GM19455 (cell line): ENCODE data around the gene ATP6V0A4.
"Not testable (repeated sequence)": the region's sequence is repeated elsewhere in the genome, so short reads cannot be mapped to it uniquely, and the experiment has no call there.

Source experiments
- ATAC-seq: cut with Tn5 transposase; IDR thresholded peaks from one replicate; pipeline ENCODE4 v1.9.1; 2021; ENCODE audit not compliant: unreplicated experiment

Gene ATP6V0A4

DNA sequence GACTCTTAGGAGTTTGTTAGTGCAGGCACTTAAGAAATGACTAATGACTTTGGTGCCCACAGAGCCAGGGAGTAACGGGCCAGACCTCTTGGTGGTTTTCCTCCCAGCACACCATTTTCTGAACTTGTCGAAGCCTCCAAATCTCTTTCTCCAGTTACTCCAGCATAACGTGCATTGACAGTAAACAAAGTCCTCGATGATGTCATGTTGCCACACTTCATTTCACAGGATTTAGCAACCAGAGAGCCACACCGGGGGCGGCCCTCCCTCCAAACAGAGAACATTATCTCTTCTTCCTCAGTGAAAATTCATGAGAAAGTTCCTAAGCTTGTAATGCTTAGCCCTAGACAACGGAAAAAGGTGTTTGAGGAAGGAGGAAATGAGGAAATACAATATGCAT is 92.8 kb downstream of the ATP6V0A4 start:
- no peak for ATAC-seq

- no peak for ATAC-seq
These were observed 96.5 kb downstream of the ATP6V0A4 start for GRCh38 chr7:138701537-138701923.

DNA sequence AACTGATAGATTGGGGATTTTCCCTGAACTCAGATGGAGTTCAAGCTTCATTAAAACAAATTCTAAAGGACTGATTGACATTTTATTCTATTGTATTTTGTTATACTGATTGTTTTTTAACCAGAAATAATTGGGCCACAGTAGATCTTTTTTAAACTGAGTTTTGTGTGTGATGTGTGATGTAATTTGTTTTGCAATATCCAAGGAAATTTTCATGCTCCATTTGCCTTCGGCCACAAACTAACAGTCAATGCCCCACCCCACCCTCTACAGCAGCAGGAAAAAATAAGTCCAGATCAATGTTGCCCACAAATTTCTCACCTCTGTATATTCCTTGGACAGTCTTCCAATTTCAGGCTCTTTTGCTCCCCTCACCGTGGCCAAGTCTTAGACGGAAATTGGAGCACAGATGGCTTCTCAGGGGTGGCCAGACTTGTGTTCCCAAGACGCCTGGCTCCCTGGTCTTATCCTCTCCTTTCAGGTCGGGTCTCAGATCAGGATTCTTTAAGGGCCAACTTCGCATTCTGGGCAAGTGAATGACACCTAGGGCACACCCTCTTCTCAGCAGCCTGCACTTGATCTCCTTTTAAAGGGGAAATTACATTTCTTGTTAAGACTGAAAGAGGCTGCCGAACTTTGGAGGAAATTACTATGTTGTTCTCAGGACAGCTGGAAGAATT is 97.0 kb downstream of the ATP6V0A4 start, which contains the start of gene SVOPL:
TSS of gene SVOPL (minus strand) at position 506 of the 680 bp plus-strand sequence. CDS start 22,317 bp downstream, outside the sequence.
- ATAC-seq: no peak

- ATAC-seq: no peak
These were observed 98.3 kb downstream of the ATP6V0A4 start for GRCh38 chr7:138699661-138700060.

GRCh38 chr7:138698281-138698680 is 99.7 kb downstream of the ATP6V0A4 start:
- no peak for ATAC-seq

- no peak for ATAC-seq
These were observed 100.3 kb downstream of the ATP6V0A4 start for GRCh38 chr7:138697535-138698182.

- not testable (repeated sequence) for ATAC-seq
These were observed 102.2 kb downstream of the ATP6V0A4 start for GRCh38 chr7:138695776-138696175.

DNA sequence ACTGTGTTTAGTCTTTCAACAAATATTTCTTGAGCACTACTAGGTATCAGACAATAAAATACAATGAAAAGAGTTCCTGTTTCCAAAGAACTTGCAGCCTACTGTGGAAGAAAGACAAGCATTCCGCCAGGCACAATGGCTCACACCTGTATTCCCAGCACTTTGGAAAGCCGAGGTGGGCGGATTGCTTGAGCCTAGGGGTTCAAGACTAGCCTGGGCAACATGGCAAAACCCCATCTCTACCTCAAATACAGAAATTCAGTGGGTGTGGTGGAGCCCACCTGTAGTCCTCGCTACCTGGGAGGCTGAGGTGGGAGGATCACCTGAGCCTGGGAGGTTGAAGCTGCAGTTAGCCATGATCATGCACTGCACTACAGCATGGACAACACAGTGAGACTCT is 102.9 kb downstream of the ATP6V0A4 start:
- ATAC-seq: no peak

DNA sequence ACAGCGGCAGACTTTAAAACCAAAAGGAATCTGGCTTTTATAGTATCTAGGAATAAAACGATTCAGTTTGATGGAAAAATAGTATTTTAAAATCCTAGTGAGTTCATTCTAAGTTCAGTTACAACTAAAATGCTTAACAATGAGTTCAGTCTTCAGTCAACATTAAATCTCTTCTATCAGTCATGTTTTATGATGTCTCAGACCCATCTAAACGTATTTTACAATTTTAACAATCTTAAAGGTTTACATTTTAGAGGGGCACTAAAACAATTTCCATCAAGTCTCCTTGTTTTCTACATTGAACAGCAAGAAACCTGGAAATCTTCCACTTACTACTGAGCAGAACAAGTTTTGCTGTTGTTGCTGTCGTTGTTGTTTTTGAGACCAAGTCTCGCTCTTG is 106.8 kb downstream of the ATP6V0A4 start:
- ATAC-seq: no peak

DNA sequence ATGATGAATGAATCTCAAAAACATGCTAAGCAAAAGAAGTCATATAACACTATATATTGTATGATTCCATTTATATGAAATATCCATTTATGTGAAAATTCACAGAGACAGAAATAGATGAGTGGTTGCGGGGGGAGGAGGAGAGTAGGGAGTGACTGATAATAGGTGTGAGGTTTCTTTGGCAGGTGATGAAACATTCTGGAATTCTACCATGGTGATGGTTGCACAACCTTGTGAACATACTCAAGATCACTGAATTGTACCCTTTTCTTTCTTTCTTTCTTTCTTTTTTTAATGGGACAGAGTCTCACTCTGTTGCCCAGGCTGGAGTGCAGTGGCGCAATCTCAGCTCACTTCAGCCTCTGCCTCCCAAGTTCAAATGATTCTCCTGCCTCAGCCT is 107.5 kb downstream of the ATP6V0A4 start:
- no peak for ATAC-seq

DNA sequence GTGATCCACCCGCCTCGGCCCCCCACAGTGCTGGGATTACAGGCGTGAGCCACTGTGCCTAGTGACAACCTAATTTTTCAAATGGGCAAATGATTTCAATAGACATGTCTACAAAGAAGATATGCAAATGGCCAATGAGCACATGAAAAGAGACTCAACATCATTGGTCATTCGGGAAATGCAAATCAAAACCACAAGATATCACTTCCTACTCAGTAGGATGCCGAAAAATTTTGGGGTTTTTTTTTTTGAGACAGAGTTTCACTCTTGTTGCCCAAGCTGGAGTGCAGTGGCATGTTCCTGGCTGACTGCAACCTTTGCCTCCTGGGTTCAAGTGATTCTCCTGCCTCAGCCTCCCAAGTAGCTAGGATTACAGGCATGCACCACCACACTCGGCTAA is 110.0 kb downstream of the ATP6V0A4 start:
- ATAC-seq: not testable (repeated sequence)

DNA sequence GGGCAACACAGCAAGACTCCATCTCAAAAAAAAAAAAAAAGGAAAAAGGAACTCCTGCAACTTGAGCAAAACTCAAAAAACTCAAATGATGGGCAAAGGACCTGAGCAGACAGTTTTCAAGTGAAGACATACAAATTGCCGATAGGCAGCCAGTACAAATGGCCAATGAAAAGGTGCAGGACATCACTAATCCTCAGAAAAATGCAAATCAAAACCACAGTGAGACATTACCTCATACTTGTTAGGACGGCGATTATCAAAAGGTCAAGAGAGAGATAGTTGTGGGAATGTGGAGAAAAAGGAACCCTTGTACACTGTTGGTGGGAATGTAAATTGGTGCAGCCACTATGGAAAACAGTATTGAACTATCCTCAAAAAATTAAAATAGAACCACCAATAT is 113.7 kb downstream of the ATP6V0A4 start:
- no peak for ATAC-seq

DNA sequence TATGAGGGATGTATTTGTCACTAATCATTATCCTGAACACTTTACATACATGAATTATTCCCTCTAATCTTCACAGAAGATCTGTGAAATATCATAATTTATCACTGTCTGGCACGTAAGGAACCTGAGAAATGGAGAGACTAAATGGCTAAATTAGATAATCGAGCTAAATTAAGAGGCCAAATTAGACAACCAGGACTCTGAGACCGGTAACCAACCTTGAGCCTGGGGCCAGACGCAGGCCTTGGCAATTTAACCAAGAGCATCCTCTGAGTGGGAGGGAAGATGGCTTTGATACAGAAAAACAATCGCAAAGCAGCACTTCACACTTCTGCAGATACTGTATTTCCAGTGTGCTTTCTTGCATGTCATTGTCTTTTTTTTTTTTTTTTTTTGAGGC is 118.2 kb downstream of the ATP6V0A4 start:
- no peak for ATAC-seq

- no peak for ATAC-seq
These were observed 127.4 kb downstream of the ATP6V0A4 start for GRCh38 chr7:138670594-138670993.

DNA sequence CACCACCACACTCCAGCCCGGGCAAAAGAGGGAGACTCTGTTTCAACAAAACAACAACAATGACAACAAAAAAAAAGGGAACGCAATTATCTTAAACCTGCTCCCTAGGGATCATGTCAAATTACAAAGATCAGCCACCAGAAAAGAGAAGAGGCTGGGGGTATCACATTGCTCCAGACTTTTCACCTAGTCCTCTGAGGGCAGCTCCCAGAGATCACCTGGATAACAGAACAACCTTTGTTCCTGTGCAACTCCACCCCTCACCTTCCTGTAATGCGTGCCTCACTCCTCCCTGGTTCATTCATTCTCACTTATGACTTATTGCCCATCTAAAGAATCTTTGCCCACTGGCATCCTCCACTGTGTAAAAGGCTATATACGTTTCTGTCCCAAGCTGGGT is 128.6 kb downstream of the ATP6V0A4 start:
- no peak for ATAC-seq

DNA sequence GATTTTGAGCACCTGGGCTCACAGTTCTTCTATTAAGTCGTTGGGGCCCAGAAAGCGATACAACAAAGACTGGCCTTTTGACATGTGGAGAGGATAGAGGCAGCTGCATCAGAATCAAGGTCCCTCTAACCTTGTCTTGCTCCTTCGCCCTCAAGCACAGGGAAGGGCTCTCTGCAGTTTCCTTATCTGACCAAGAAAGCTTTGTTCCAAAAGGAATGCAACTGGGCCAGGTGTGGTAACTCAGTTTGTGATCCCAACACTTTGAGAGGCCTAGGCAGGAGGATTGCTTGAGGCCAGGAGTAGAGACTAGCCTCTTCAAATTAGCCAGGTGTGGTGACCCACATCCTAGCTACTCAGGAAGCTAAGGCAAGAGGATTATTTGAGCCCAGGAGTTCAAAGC is 129.1 kb downstream of the ATP6V0A4 start:
- ATAC-seq: no peak

GRCh38 chr7:138668229-138668596 is 129.8 kb downstream of the ATP6V0A4 start:
- ATAC-seq: no peak

DNA sequence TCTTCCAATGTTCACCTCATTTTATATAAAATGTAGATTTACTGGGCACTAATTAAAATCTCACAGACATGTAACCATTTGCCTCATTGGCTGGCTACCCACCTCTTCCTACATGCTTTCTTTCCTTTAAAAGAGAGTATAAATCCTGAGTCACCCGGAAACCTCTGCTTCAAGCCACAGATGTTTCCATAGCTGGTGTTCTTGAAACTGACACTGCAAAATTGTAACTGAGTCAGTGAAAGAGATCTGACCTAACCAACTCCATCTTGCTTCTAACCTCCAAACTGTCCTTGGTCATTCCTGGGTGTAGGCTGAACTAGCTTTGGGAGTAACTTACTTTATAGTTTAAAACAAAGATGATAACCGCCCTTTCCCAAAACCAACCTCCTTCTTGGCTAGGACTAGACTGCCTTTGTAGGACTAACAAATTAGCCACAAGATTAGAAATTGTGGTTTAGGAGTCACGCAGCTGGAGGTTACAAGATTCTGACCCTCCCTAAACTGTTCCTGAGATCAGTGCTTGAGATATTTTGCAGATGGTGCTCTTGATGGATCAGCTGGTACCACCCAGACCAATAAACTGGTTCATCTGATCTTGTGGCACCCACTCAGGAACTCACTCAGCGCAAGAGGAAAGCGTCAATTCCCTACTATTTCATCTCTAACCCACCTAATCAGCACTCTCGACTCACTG is 130.3 kb downstream of the ATP6V0A4 start:
- ATAC-seq: no peak

- ATAC-seq: no peak
These were observed 131.6 kb downstream of the ATP6V0A4 start for GRCh38 chr7:138666385-138666784.

DNA sequence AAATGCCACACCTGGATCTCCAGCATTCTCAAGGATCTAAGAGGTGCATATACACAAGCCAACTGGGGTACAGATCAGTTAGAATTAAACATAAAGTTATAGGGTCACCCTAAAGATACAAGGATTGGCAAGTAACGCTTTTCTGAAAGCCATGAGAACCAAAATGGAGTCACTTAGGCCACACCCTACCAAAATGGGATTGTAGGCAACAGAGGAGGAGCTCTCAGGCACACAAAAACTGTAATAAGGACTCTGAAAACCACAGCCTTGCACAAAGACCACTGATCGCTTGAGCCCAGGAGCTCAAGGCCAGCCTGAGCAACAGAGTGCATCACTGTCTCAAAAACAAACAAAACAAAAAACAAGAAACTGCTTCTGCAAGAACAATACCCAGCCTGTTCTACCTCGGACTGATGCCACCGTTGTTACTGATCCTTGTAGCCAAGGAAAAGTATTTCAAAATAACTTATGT is 132.3 kb downstream of the ATP6V0A4 start:
- no peak for ATAC-seq

- no peak for ATAC-seq
These were observed 132.7 kb downstream of the ATP6V0A4 start for GRCh38 chr7:138665249-138665648.
